Caco-2 (cell line): ENCODE results near the gene PFDN2. TPM values are rescaled to one million over a fixed set of nuclear protein-coding genes. Genes with fewer than 3 reads are reported as not detected.

Source experiments
- Bru-seq: library from RNA; stranded (reverse); fragments of 400-500 nt; gene quantifications from one replicate; lab custom pipeline; 2021; lab: Mats Ljungman, UMichigan
- BruChase-seq, 2 experiments: library from RNA; stranded (reverse); fragments of 400-500 nt; gene quantifications; one replicate each; lab custom pipeline; 2021; lab: Mats Ljungman, UMichigan
- BruUV-seq: library from RNA; stranded (reverse); fragments of 400-500 nt; replicated peaks from 2 replicates; lab custom pipeline; 2021; lab: Mats Ljungman, UMichigan
- CTCF ChIA-PET: fragments of 300-600 bp; sonication (Branson Sonifier 250); formaldehyde crosslinking; loops from one replicate; lab custom pipeline; 2022; ENCODE audit warnings: antibody characterized with exemption; lab: Charles Lee
- POLR2A ChIA-PET: fragments of 300-600 bp; sonication (Branson Sonifier 250); formaldehyde crosslinking; loops from one replicate; lab custom pipeline; 2022; ENCODE audit warnings: antibody characterized with exemption; lab: Charles Lee
- DNase-seq, 2 experiments: peaks; one replicate each; pipeline versions ENCODE4 v3.0.0 to v3.0.0-alpha.2; 2020 to 2022
- H3K27me3 ChIP-seq: replicated peaks from 2 replicates; pipeline ENCODE4 v1.6.0; 2011; ENCODE audit warnings: low read length; ENCODE audit not compliant: control insufficient read depth, insufficient read depth
- H3K36me3 ChIP-seq: 2 replicates; pipeline ENCODE4 v1.5.1; 2011; ENCODE audit warnings: low read length; ENCODE audit not compliant: control insufficient read depth, insufficient read depth
- H3K4me1 ChIP-seq: fragments of 250-450 bp; sonication (Bioruptor Pico); 2 replicates; pipeline ENCODE4 v1.5.1; 2020; ENCODE audit warnings: mild to moderate bottlenecking
- H3K4me3 ChIP-seq: 2 replicates; pipeline ENCODE4 v1.5.1; 2011; ENCODE audit warnings: low read depth, mild to moderate bottlenecking, control low read depth, low read length
- H3K9me3 ChIP-seq: fragments of 250-450 bp; sonication (Bioruptor Pico); 2 replicates; pipeline ENCODE4 v1.5.1; 2020; ENCODE audit warnings: mild to moderate bottlenecking, moderate library complexity
- H3K27ac Mint-ChIP-seq: one replicate; pipeline ENCODE4 v1.8.0; 2022; ENCODE audit warnings: mixed read lengths; ENCODE audit not compliant: unreplicated experiment
- H3K27me3 Mint-ChIP-seq: one replicate; pipeline ENCODE4 v1.8.0; 2022; ENCODE audit warnings: mixed read lengths; ENCODE audit not compliant: insufficient read depth, unreplicated experiment
- H3K36me3 Mint-ChIP-seq: one replicate; pipeline ENCODE4 v1.8.0; 2022; ENCODE audit warnings: mild to moderate bottlenecking, mixed read lengths; ENCODE audit not compliant: insufficient read depth, unreplicated experiment
- H3K4me1 Mint-ChIP-seq: one replicate; pipeline ENCODE4 v1.8.0; 2022; ENCODE audit warnings: low read depth, mixed read lengths; ENCODE audit not compliant: unreplicated experiment
- H3K4me3 Mint-ChIP-seq: one replicate; pipeline ENCODE4 v1.8.0; 2022; ENCODE audit warnings: mild to moderate bottlenecking, moderate library complexity, mixed read lengths; ENCODE audit not compliant: unreplicated experiment
- H3K9me3 Mint-ChIP-seq: one replicate; pipeline ENCODE4 v1.8.0; 2022; ENCODE audit warnings: mixed read lengths; ENCODE audit not compliant: unreplicated experiment
- CTCF ChIP-seq, 2 experiments: fragments of 200-600 bp in 1 of 2; IDR thresholded peaks; 1 replicate in 1 of 2; 2 replicates in 1 of 2; pipeline versions ENCODE4 v1.5.1 to v1.8.0; 2011 to 2022; ENCODE audit warnings: antibody characterized with exemption in 1 of 2, control low read depth in 1 of 2, inconsistent platforms in 1 of 2, low read depth in 1 of 2, low read length in 1 of 2, mild to moderate bottlenecking in 1 of 2, moderate library complexity in 1 of 2; ENCODE audit not compliant: insufficient read depth in 1 of 2, severe bottlenecking in 1 of 2, unreplicated experiment in 1 of 2
- intact Hi-C: fragments of 100-400 bp; cut with micrococcal nuclease; formaldehyde crosslinking; loops from one replicate; pipeline ENCODE4 v1.10.0; 2022; ENCODE audit not compliant: unreplicated experiment
- long read RNA-seq: library from polyadenylated mRNA; stranded (forward); transcript quantifications from one replicate; pipeline ENCODE4 v2.0.0, GENCODE V29; 2022
- total RNA-seq: library from RNA; stranded (reverse); gene quantifications from 2 replicates; pipeline ENCODE4 v1.2.3, GENCODE V29; 2022

The PFDN2 gene
- total RNA-seq (80.0 and 88.0 TPM in 2 replicates), Bru-seq, nascent RNA (percentile 82 among the genes with signal in this experiment), BruChase-seq, experiment 1, labeled RNA remaining after a 2-hour chase (percentile 81 among the genes with signal in this experiment), BruChase-seq, experiment 2, labeled RNA remaining after a 6-hour chase (percentile 88 among the genes with signal in this experiment)
- long read RNA-seq, transcript PFDN2-201 (4 exons, 677 nt), result major isoform, 100 of 104 reads
- long read RNA-seq, partial matches to known transcripts, result 3 of 104 reads
- long read RNA-seq, other reads (novel, unspliced or antisense), result 1 of 104 reads

GRCh38 chr1:161117759-161118581 is at the start of gene PFDN2, which contains the start of gene NIT1:
Gene PFDN2 (minus strand): TSS chr1:161118037. CDS start chr1:161118026, 11 bp downstream.
Gene NIT1 (plus strand): TSS chr1:161118105. CDS start chr1:161118177, 72 bp downstream.
- DNase-seq, result peak; percentile 91 to 92
- no TSS peak for BruUV-seq
- no peaks in the 10 kb centered on the region for H3K9me3 Mint-ChIP-seq

GRCh38 chr1:161166669-161167548 is 49.1 kb upstream of the PFDN2 start:
- Histone ChIP-seq H3K9me3 (no peaks in the 10 kb centered on the region), H3K36me3 (peaks cover 2% of the 10 kb centered on the region), H3K4me1 (peaks cover 3% of the 10 kb centered on the region; the same call in 1 of the 2 replicates), H3K27me3 (no peaks in the 10 kb centered on the region), H3K4me3 (peak overlapping the region; percentile 88)
- Mint-ChIP-seq H3K27me3 (no peaks in the 10 kb centered on the region), H3K4me1 (no peaks in the 10 kb centered on the region), H3K27ac (peak overlapping the region; percentile 81), H3K4me3 (peak overlapping the region; percentile 83), H3K36me3 (peaks cover 29% of the 10 kb centered on the region), H3K9me3 (no peaks in the 10 kb centered on the region)
- ChIA-PET CTCF (interaction anchor here (1.1 to 2.1 kb wide), 10 partner anchors 10 to 223 kb away, joined by 3 to 22 read pairs (median 4); partner anchors contain the start of genes APOA2, B4GALT3, F11R and SDHC), POLR2A (interaction anchor here (1.3 to 2.4 kb wide), 5 partner anchors 10 to 35 kb away, joined by 8 to 25 read pairs (median 10); partner anchors contain the start of genes B4GALT3, DEDD, NDUFS2 and UFC1)
- TF ChIP-seq CTCF (IDR thresholded peaks at IDR 0.05; ENCODE audit: insufficient read depth in 1 of 2, low read depth in 1 of 2, low read length in 1 of 2, severe bottlenecking in 1 of 2, unreplicated experiment in 1 of 2), result no peak
- intact Hi-C loops, result no loop called here
- peak in 1 of 2 experiments; percentile 37 for DNase-seq
- TSS peak; percentile 52 for BruUV-seq

More at GRCh38 chr1:161117759-161118581, at the start of gene PFDN2, which contains the start of gene NIT1:
- Histone ChIP-seq H3K27me3 (no peaks in the 10 kb centered on the region), H3K9me3 (no peaks in the 10 kb centered on the region), H3K36me3 (peaks cover 5% of the 10 kb centered on the region; the same call in 1 of the 2 replicates), H3K4me3 (peak within 1 kb of the TSS; percentile 91), H3K4me1 (peaks cover 17% of the 10 kb centered on the region)
- Mint-ChIP-seq H3K4me1 (peaks cover 13% of the 10 kb centered on the region), H3K4me3 (peak within 1 kb of the TSS; percentile 99), H3K27ac (peak within 1 kb of the TSS; percentile 96), H3K36me3 (peaks cover 53% of the 10 kb centered on the region), H3K27me3 (no peaks in the 10 kb centered on the region)
- intact Hi-C loops, result loop anchor here (5.0 kb wide), 1 partner anchor 59 kb away; the partner anchor contains the start of gene B4GALT3
- no peak for TF ChIP-seq CTCF (IDR thresholded peaks at IDR 0.05; ENCODE audit: insufficient read depth in 1 of 2, low read depth in 1 of 2, low read length in 1 of 2, severe bottlenecking in 1 of 2, unreplicated experiment in 1 of 2)
- ChIA-PET POLR2A (interaction anchor here (0.5 to 1.8 kb wide), 5 partner anchors 15 to 97 kb away, joined by 3 to 16 read pairs (median 7); partner anchors contain the start of genes DEDD, F11R, UFC1 and USF1), CTCF (interaction anchor here (0.6 to 1.4 kb wide), 5 partner anchors 14 to 272 kb away, joined by 3 to 6 read pairs (median 3); partner anchors contain the start of genes DEDD and ITLN2)
